ENCODE measurements around the gene FXR2. TPM values are rescaled to one million over a fixed set of nuclear protein-coding genes. Genes with fewer than 3 reads are reported as not detected.

FXR2 gene
- total RNA-seq, 1 experiment from 2014 or later = 61.5 TPM

- no peak overlapping the region for H3K27ac ChIP-seq
- H3K9me3 ChIP-seq (ENCODE audit: insufficient read depth, low read depth) = no peaks in the 10 kb centered on the region
- peak overlapping the region; percentile 92; the same call in 1 of the 2 replicates for H3K4me3 ChIP-seq
- peak overlapping the region; percentile 97 for H3K4me2 ChIP-seq
- CTCF ChIA-PET = interaction anchor here (0.6 to 2.1 kb wide), 16 partner anchors 27 to 598 kb away, joined by 3 to 22 read pairs (median 4); partner anchors contain the start of genes TMEM95 and TP53
- POLR2A ChIA-PET (ENCODE audit: unreplicated experiment) = interaction anchor here (0.5 to 0.7 kb wide), 4 partner anchors 55 to 204 kb away, joined by 3 to 9 read pairs (median 4); no protein-coding TSS in a partner anchor
- BruUV-seq (replicated peaks) = no TSS peak
- H3K4me1 ChIP-seq (replicated peaks; ENCODE audit: insufficient read depth) = peaks cover 9% of the 10 kb centered on the region
- intact Hi-C loops (cut with micrococcal nuclease; ENCODE audit: unreplicated experiment) = loop anchor here (1.0 kb wide), 5 partner anchors 29 to 280 kb away; no protein-coding TSS in a partner anchor
- no peak for DNase-seq
- H3F3A ChIP-seq (ENCODE audit: insufficient read depth, low read depth) = no peaks in the 10 kb centered on the region
- peaks cover 25% of the 10 kb centered on the region for H3K79me2 ChIP-seq (ENCODE audit: low read depth)
- no peaks in the 10 kb centered on the region for H3K9me2 ChIP-seq (ENCODE audit: insufficient read depth)
- no peak for TF ChIP-seq CTCF (conservative IDR thresholded peaks at IDR 0.05)
- no peak for TF ChIP-seq EZH2 (IDR thresholded peaks at IDR 0.05; ENCODE audit: low read depth)
- H3K36me3 ChIP-seq (ENCODE audit: low read depth) = no peaks in the 10 kb centered on the region
- no peaks in the 10 kb centered on the region for H3K27me3 ChIP-seq (ENCODE audit: insufficient read depth, low read depth)
- H4K20me1 ChIP-seq (ENCODE audit: insufficient read depth) = no peaks in the 10 kb centered on the region
- H2AFZ ChIP-seq = no peak overlapping the region
Observed at GRCh38 chr17:7560172-7561027, 54.3 kb downstream of the FXR2 start.

- DNase-seq = no peak
Observed at GRCh38 chr17:7559320-7560171, 55.2 kb downstream of the FXR2 start.

DNA sequence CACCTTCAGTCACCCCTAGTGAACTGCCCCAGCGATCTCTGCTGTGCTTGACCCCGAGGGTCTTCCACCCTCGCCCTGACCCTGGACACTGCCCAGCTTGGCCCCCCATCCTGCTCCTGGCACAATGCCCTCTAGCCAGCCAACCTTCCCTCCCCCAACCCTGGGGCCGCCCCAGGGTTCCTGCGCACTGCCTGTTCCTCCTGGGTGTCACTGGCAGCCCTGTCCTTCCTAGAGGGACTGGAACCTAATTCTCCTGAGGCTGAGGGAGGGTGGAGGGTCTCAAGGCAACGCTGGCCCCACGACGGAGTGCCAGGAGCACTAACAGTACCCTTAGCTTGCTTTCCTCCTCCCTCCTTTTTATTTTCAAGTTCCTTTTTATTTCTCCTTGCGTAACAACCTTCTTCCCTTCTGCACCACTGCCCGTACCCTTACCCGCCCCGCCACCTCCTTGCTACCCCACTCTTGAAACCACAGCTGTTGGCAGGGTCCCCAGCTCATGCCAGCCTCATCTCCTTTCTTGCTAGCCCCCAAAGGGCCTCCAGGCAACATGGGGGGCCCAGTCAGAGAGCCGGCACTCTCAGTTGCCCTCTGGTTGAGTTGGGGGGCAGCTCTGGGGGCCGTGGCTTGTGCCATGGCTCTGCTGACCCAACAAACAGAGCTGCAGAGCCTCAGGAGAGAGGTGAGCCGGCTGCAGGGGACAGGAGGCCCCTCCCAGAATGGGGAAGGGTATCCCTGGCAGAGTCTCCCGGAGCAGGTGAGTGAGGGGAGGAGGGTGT lies 56.0 kb downstream of the FXR2 start, which contains the start of gene TNFSF13:
TSS of gene TNFSF13 (plus strand) at position 207 of the 776 bp plus-strand sequence. CDS start at position 497, 290 bp downstream.
- Histone ChIP-seq H3K36me3 (ENCODE audit: low read depth) (no peaks in the 10 kb centered on the region), H3K9me2 (ENCODE audit: insufficient read depth) (no peaks in the 10 kb centered on the region), H3F3A (ENCODE audit: insufficient read depth, low read depth) (no peaks in the 10 kb centered on the region), H3K27ac (peak within 1 kb of the TSS; percentile 78), H2AFZ (peak within 1 kb of the TSS; percentile 74; the same call in 1 of the 2 replicates), H3K4me3 (peak within 1 kb of the TSS; percentile 50), H3K4me2 (peak within 1 kb of the TSS; percentile 87), H3K79me2 (ENCODE audit: low read depth) (peaks cover 17% of the 10 kb centered on the region), H3K27me3 (ENCODE audit: insufficient read depth, low read depth) (no peaks in the 10 kb centered on the region), H3K9me3 (ENCODE audit: insufficient read depth, low read depth) (no peaks in the 10 kb centered on the region), H3K4me1 (replicated peaks; ENCODE audit: insufficient read depth) (peaks cover 9% of the 10 kb centered on the region), H4K20me1 (ENCODE audit: insufficient read depth) (no peaks in the 10 kb centered on the region)
- TF ChIP-seq CTCF (conservative IDR thresholded peaks at IDR 0.05) = no peak
- TF ChIP-seq EZH2 (IDR thresholded peaks at IDR 0.05; ENCODE audit: low read depth) = no peak
- ChIA-PET POLR2A (ENCODE audit: unreplicated experiment) (interaction anchor here (0.7 to 1.5 kb wide), 2 partner anchors 124 to 158 kb away, joined by 3 to 11 read pairs; no protein-coding TSS in a partner anchor), CTCF (interaction anchor here (0.6 kb wide), 2 partner anchors 79 to 92 kb away, joined by 3 to 10 read pairs; partner anchors contain the start of gene ZBTB4)
- BruUV-seq (replicated peaks) = TSS peak; percentile 32
- intact Hi-C loops (cut with micrococcal nuclease; ENCODE audit: unreplicated experiment) = loop anchor here (1.0 to 2.0 kb wide), 4 partner anchors 74 to 207 kb away; partner anchors contain the start of genes PLSCR3, POLR2A and TMEM256
- DNase-seq = peak in 1 of 2 experiments; percentile 48

More at GRCh38 chr17:7559320-7560171, 55.2 kb downstream of the FXR2 start:
- no peaks in the 10 kb centered on the region for H4K20me1 ChIP-seq (ENCODE audit: insufficient read depth)
- H3K9me3 ChIP-seq (ENCODE audit: insufficient read depth, low read depth) = no peaks in the 10 kb centered on the region
- peaks cover 25% of the 10 kb centered on the region for H3K79me2 ChIP-seq (ENCODE audit: low read depth)
- no peaks in the 10 kb centered on the region for H3K27me3 ChIP-seq (ENCODE audit: insufficient read depth, low read depth)
- TF ChIP-seq EZH2 (IDR thresholded peaks at IDR 0.05; ENCODE audit: low read depth) = no peak
- H2AFZ ChIP-seq = no peak overlapping the region
- 0 out of 2 replicates have a peak overlapping the region, but pooled peaks have one; percentile 87 for H3K4me2 ChIP-seq
- no peaks in the 10 kb centered on the region for H3F3A ChIP-seq (ENCODE audit: insufficient read depth, low read depth)
- no peak overlapping the region for H3K27ac ChIP-seq
- H3K9me2 ChIP-seq (ENCODE audit: insufficient read depth) = no peaks in the 10 kb centered on the region
- BruUV-seq (replicated peaks) = no TSS peak
- H3K36me3 ChIP-seq (ENCODE audit: low read depth) = no peaks in the 10 kb centered on the region
- ChIA-PET POLR2A (ENCODE audit: unreplicated experiment) (interaction anchor here (0.6 to 0.7 kb wide), 2 partner anchors 157 to 203 kb away, joined by 3 read pairs; no protein-coding TSS in a partner anchor), CTCF (interaction anchor here (0.6 to 2.1 kb wide), 7 partner anchors 44 to 514 kb away, joined by 3 to 22 read pairs (median 6); partner anchors contain the start of genes TP53 and ZBTB4)
- H3K4me3 ChIP-seq = no peak overlapping the region
- H3K4me1 ChIP-seq (replicated peaks; ENCODE audit: insufficient read depth) = peaks cover 9% of the 10 kb centered on the region
- intact Hi-C loops (cut with micrococcal nuclease; ENCODE audit: unreplicated experiment) = loop anchor here (2.0 kb wide), 3 partner anchors 75 to 165 kb away; partner anchors contain the start of genes PLSCR3, POLR2A and TMEM256

Measured in PC-9 (cell line).